H1 (cell line): ENCODE results near the gene SPIRE2. TPM values are rescaled to one million over a fixed set of nuclear protein-coding genes. Genes with fewer than 3 reads are reported as not detected.

Source experiments
- RXRA ChIP-seq: IDR thresholded peaks from 2 replicates; pipeline ENCODE4 v1.6.1; 2011; ENCODE audit warnings: low read depth, mild to moderate bottlenecking, low read length, moderate library complexity; ENCODE audit not compliant: insufficient read depth
- polyA plus RNA-seq, 7 experiments: library from polyadenylated mRNA; depleted of rRNA in 3 of 7; stranded (reverse) in 5 of 7; unstranded in 2 of 7; fragments of >200 nt in 5 of 7; fragments of 200-250 nt in 2 of 7; gene quantifications; 1 replicate in 5 of 7; 2 replicates in 1 of 7; 4 replicates in 1 of 7; pipeline versions ENCODE4 v1.2.1 to v1.2.3, GENCODE V29; 2011 to 2013; ENCODE audit warnings: missing spikeins in 2 of 7, mixed read lengths in 2 of 7
- total RNA-seq: library from RNA; stranded (reverse); fragmentation: NEBNext Ultra II Directional; extraction: Animal tissue kit (Norgen Biotek cat#: 25700); gene quantifications from 2 replicates; pipeline ENCODE4 v1.2.1, GENCODE V29; 2021

Gene SPIRE2
- total and polyA plus RNA-seq, 2 of the 8 experiments (the other 6 are each of a cell fraction or from before 2014, with no cell fraction given): 7.4 to 15.4 TPM

- no peak for TF ChIP-seq RXRA
Measured at GRCh38 chr16:89779909-89780305, 48.4 kb upstream of the SPIRE2 start (continued).
